ENCODE results near the gene APCDD1L.
"Not testable (repeated sequence)": the region's sequence is repeated elsewhere in the genome, so short reads cannot be mapped to it uniquely, and the experiment has no call there.

The APCDD1L gene

GRCh38 chr20:58434326-58434725, 80.9 kb downstream of the APCDD1L start:
- no peak for DNase-seq

DNA sequence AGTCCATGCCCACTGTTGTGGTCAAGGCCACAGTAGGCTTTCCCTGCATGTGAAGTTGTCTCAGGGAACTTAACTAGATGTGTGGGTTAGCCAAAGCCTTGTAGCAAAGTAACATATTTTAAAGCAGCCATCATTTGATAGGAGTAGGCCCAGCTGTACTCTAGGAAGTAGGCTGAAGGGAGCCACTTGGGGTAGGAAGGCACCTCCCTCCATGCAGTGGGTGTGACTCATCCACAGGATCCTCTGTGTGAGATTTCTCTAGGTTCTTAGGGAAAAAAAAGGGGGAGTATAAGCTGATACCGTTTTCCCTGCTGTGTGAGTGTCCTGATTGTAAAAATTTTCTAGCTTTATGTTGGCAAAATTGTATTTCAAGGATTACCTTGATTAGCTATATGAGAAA, 81.4 kb downstream of the APCDD1L start:
- no peak for DNase-seq

DNA sequence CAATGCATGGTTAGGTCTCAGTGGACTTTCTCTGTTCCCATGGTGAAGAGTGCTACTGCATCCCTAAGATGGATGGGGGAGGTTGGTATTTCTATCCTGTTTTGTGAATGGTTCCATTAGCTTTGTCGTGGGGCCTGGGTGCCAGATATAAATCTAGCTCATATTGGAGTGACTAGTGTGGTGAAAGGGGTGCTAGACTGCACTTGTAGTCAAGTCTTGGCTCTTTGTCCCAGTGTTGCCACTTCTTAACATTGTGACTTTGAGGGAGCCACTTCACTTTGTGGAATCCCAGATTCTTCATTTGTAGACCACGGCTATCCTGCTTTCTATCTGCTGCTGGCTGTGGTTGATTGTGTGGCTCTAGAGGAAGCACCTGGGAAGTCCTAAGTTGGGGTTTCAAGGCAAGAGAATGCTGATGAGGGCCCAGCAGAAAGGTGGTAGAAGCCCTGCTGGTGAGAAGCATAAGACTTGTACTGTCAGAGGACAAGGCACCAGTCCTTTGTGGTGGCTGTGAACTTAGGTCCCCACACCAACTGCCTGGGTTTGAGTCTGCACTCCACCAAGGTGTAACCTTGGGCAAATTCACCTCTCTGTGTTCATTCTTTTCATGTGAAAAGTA, 82.1 kb downstream of the APCDD1L start:
- no peak for DNase-seq

DNA sequence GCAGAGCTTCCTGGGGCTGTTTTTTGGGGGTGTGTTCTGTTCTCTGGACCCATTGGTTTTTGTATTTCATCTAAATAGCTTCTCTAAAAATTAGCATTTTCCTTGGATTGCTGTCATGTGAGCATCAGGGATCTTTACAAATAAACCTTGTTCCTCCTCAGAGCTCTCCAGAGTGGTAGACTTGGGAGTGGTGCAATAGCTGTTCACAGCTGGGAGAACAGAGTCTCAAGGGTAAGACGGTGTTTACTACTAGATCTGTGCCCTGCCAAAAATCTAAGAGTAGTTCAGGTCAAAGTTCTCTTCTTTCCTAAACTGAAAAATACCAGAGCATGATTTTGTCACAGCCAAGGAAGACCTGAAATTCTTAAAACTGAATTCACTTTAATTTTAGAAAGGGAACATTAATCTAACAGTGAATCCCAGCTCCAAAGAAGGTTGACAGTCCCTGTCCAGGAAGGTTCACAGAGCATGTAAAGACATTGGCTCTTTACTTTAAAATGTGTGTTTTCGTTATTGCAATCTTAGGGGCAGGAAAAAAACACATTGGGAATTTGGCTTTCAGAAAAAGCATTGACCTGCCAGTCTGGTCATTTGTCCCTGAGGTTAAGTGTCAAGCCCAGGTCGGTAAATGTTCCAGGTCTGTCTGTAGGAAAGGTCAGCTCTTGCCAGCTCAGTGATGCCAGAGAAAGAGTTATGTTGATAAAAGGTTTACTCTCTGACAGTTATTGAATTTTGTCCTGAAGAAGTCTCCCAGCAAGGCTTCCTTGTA, 82.8 kb downstream of the APCDD1L start:
- no peak for DNase-seq

DNA sequence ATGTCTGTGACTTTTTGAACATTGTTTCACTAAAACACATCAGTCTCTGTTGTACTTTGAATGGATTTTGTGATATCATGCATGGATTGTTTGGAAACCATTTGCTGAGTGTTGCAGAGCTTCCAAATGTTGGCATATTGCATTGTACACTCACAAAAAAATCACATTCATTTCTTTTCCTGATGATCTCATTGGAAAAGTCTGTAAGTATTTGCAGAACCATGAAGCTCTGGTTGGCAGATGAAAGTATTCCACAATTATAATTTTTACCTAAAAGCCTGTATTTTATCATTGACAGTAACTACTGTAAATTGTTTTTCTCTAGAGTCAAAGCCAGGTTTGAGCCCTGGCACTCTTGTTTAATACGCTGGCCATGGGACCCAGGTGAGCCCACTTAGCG, 84.1 kb downstream of the APCDD1L start:
- DNase-seq = no peak

DNA sequence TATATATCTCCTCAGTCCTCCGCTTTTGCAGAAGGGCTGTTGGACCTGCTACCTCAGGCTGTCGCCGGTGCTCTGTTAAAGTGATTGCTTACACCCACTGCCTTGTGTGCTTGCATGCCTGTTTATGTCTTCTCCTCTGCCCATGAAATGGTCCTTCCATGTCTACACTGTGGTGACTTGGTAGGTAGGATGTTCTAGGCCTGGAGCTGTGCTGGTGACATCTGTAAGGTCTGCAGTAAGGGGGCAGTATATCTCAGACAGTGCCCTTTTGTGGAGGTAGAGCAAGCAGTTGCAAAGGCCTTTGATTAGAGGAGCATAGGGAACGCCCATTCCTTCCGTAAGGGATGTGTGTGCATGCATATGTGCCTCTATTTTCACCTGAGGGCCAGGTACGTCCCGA, 85.9 kb downstream of the APCDD1L start:
- DNase-seq = no peak

GRCh38 chr20:58428364-58428763, 86.8 kb downstream of the APCDD1L start:
- DNase-seq = no peak

DNA sequence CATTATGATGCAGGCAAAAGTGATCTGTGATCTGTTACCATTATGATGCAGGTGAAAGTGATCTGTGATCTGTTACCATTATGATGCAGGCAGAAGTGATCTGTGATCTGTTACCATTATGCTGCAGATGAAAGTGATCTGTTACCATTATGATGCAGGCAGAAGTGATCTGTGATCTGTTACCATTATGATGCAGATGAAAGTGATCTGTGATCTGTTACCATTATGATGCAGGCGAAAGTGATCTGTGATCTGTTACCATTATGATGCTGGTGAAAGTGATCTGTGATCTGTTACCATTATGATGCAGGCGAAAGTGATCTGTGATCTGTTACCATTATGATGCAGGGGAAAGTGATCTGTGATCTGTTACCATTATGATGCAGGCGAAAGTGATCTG, 87.6 kb downstream of the APCDD1L start:
- DNase-seq = not testable (repeated sequence)

- DNase-seq = no peak
Observed at GRCh38 chr20:58424218-58424969, 90.8 kb downstream of the APCDD1L start.

DNA sequence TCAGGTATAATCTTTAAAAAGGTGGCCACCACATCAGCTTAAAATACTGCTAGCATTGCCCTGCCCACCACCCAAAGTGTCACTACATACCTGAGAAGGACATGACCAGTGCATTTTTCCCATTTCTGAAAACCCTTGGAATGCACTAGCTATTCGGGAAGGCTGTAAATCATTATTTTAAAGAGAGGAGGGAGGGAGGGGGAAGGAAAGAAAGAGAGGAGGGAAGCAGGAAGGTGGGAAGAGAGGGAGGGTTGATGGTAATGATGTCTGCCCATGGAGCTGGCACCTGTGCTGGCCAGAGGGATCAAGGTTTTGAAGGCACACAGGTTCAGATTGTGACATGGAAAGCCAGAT, 93.7 kb downstream of the APCDD1L start:
- DNase-seq = no peak

- DNase-seq = no peak
Observed at GRCh38 chr20:58420798-58421496, 94.3 kb downstream of the APCDD1L start.

DNA sequence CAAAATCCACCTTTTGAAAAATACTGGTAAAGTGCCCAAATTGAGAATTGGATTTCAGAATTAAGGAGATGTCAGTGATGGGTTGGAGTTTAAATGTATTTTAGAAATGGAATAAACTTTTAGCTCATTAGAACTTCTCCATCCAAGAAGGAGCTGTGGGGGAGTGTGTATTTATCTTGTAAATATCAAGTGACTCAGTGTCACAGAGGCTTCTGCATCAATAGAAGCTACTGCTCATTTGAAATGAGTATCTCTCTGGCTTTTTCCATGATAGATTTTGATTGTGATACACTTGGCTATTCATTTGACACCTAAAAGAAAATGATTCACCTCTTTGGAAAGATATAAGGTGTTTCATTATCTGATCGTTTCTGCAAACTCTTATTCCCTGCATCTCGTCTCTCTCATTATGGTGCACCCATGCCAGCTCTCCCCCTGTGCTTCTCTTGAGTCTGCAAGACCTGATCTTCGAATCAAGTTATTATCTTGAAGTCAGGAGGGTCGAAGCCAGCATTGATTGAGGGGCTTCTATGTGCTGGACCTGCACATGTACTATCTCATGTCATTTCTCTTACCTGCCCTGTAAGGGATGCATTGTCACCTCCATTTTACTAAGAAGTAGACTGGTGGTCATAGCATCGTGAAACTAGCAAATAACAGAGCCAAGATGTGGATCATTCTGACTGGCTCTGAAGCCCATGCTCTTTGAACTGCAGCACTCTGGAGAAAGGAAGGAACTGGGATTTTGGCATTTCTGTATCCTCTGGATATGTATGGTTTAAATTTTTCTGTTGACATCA, 96.0 kb downstream of the APCDD1L start:
- DNase-seq = no peak

- no peak for DNase-seq
Observed at GRCh38 chr20:58417438-58417837, 97.8 kb downstream of the APCDD1L start.

DNA sequence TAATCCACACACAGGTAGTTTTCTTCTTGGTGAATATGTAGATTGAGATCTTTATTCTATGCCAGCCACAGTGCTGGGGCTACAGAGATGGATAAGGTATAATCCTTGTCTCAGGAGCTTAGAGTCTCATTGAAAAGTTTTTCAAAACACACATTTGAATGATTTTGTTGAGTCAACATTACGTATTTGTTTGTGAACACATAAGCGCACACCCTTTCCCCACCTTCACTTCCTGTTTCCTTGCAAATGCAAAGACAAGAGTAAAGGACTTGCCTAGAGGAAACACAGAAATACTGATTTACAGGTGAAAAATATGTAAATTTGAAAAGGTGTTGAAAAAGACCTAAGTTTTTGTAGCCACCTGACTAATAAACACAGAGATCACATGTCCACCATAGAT, 98.4 kb downstream of the APCDD1L start:
- peak; percentile 37 to 63 for DNase-seq

- DNase-seq = no peak
Observed at GRCh38 chr20:58416057-58416456, 99.1 kb downstream of the APCDD1L start.

DNA sequence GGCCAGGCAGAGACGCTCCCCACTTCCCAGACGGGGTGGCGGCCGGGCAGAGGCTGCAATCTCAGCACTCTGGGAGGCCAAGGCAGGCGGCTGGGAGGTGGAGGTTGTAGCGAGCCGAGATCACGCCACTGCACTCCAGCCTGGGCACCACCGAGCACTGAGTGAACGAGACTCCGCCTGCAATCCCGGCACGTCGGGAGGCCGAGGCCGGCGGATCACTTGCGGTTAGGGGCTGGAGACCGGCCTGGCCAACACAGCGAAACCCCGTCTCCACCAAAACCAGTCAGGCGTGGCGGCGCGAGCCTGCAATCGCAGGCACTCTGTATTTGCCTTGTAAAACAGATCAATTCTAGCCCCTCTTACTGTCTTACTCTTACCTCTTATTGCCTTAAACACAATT, 100.4 kb downstream of the APCDD1L start:
- DNase-seq = peak in 1 of 2 experiments; percentile 46

DNA sequence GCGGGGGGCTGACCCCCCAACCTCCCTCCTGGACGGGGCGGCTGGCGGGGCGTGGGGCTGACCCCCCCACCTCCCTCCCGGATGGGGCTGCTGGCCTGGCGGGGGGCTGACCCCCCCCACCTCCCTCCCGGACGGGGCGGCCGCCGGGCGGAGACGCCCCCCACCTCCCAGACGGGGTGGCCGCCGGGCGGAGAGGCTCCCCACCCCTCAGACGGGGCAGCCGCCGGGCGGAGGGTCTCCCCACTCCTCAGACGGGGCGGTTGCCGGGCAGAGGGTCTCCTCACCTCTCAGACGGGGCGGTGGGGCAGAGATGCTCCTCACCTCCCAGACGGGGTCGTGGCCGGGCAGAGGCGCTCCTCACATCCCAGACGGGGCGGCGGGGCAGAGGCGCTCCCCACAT, 101.0 kb downstream of the APCDD1L start:
- DNase-seq = not testable (repeated sequence)

Data from NCI-H526 (cell line).